ENCODE data around the gene MISP.

GRCh38 chr19:805600-806550 is 55.0 kb downstream of the MISP start:
- TF ChIP-seq EZH2 (IDR thresholded peaks at IDR 0.05; ENCODE audit: borderline replicate concordance, low read length) (no peak), CTCF (IDR thresholded peaks at IDR 0.05; ENCODE audit: low read length) (no peak)

Measured in OCI-LY1 (cell line).